Stomach (tissue), 4 donors: Measurements from ENCODE around the gene PRDM16.

ENCODE experiments used
- EP300 ChIP-seq: sonication (generic); formaldehyde crosslinking; IDR thresholded peaks from one replicate; pipeline ENCODE4 v1.6.1; 2017; ENCODE audit warnings: antibody characterized with exemption
- POLR2A ChIP-seq, 4 donors: fragments of 450-650 bp; IDR thresholded peaks; one replicate each; pipeline ENCODE4 v1.6.1; 2016; ENCODE audit warnings: antibody characterized with exemption in 4 of 4, control low read depth in 2 of 4, mild to moderate bottlenecking in 1 of 4, moderate library complexity in 1 of 4
- POLR2AphosphoS5 ChIP-seq, 3 donors: sonication (generic); formaldehyde crosslinking; IDR thresholded peaks; one replicate each; pipeline ENCODE4 v1.6.1; 2016; ENCODE audit warnings: antibody characterized with exemption in 3 of 3
- TF ChIP-seq, protein P1 (sequence below), 7 experiments: fragments of 450-650 bp in 4 of 7; fragments of 200-600 bp in 3 of 7; sonication (generic) in 3 of 7; IDR thresholded peaks; one replicate each; pipeline ENCODE4 v1.5.1; 2016 to 2019; ENCODE audit warnings: antibody characterized with exemption in 7 of 7, control low read depth in 2 of 7, mild to moderate bottlenecking in 1 of 7

DNA sequence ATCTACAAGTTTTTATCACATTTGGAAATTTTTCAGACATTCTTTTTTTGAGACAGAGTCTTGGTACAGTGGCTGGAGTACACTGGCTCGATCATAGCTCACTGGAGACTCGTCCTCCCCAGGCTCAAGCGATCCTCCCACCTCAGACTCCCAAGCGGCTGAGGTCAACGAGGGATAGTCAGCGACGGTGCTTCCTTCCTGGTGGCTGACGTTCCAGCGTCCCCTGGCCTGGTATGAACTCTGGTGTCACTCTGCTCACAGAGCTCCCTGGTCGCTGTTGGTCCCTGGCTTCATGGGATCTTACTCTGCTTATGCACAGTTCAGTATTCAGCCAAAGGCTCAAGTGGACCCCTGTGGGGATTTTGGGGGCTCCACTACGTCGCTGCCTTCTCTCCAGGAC is 382.0 kb downstream of the PRDM16 start:
- TF ChIP-seq POLR2AphosphoS5 (IDR thresholded peaks at IDR 0.05) (no peak), POLR2A (IDR thresholded peaks at IDR 0.05) (no peak), EP300 (no peak)
- TF ChIP-seq, protein P1, sequence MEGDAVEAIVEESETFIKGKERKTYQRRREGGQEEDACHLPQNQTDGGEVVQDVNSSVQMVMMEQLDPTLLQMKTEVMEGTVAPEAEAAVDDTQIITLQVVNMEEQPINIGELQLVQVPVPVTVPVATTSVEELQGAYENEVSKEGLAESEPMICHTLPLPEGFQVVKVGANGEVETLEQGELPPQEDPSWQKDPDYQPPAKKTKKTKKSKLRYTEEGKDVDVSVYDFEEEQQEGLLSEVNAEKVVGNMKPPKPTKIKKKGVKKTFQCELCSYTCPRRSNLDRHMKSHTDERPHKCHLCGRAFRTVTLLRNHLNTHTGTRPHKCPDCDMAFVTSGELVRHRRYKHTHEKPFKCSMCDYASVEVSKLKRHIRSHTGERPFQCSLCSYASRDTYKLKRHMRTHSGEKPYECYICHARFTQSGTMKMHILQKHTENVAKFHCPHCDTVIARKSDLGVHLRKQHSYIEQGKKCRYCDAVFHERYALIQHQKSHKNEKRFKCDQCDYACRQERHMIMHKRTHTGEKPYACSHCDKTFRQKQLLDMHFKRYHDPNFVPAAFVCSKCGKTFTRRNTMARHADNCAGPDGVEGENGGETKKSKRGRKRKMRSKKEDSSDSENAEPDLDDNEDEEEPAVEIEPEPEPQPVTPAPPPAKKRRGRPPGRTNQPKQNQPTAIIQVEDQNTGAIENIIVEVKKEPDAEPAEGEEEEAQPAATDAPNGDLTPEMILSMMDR (IDR thresholded peaks at IDR 0.05), result no peak
